ENCODE data around the gene NRIP2.
A peak's percentile ranks its signal among the peaks of the same experiment; 100 is the strongest.
"Not testable (repeated sequence)": the region's sequence is repeated elsewhere in the genome, so short reads cannot be mapped to it uniquely, and the experiment has no call there.

The NRIP2 gene

DNA sequence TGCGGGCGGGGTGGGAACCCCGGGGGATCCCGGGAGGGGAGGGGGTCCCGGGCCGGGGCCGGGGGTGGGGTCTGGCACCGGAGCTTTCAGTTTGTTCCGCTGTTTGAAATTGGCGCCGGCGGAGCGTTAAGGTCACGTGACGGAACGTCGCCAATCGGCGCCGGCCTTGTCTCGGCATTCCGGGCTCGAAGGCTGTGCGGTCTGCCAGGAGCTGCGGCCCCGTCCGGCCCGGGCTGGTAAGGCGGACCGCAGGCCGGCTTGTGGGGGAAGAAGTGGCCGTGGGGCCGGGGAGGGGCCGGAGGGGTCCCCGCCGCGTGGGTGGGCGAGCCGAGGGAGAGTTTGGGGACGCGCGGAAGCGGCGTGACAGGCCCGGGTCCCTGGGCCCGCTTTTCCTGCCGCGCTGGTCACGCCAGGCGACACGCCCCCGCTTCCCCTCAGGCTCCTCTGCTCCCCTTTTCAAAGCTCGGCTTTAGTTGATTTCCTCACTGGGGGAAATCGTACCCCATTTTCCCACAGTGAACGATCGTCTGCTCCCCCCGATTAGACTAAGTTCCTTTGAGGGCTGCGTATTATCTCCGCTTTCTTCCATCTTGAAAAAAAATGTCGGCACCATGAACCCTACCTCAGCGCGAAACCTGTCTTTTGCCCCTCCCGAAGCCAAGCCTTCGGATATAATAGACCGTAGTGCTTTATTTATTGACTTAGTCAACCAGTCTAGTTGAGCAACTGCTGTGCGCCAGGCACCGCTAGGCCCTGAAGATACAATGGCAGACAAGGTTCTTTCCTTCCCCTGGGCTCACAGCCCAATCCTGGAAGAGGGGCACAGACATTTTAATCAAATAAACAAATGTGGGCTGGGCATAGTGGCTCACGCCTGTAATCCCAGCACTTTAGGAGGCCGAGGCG is 42.5 kb upstream of the NRIP2 start, which contains the start of the genes FOXM1 and RHNO1:
FOXM1 (minus strand) TSS at position 128 of the 906 bp plus-strand sequence. CDS start 2,696 bp downstream, outside the sequence.
RHNO1 (plus strand) TSS at position 177 of the 906 bp plus-strand sequence. CDS start 8,144 bp downstream, outside the sequence.
- H3K27me3 ChIP-seq (ENCODE audit: insufficient read depth, poor library complexity, severe bottlenecking): no peaks in the 10 kb centered on the region
- TF ChIP-seq, protein P1, sequence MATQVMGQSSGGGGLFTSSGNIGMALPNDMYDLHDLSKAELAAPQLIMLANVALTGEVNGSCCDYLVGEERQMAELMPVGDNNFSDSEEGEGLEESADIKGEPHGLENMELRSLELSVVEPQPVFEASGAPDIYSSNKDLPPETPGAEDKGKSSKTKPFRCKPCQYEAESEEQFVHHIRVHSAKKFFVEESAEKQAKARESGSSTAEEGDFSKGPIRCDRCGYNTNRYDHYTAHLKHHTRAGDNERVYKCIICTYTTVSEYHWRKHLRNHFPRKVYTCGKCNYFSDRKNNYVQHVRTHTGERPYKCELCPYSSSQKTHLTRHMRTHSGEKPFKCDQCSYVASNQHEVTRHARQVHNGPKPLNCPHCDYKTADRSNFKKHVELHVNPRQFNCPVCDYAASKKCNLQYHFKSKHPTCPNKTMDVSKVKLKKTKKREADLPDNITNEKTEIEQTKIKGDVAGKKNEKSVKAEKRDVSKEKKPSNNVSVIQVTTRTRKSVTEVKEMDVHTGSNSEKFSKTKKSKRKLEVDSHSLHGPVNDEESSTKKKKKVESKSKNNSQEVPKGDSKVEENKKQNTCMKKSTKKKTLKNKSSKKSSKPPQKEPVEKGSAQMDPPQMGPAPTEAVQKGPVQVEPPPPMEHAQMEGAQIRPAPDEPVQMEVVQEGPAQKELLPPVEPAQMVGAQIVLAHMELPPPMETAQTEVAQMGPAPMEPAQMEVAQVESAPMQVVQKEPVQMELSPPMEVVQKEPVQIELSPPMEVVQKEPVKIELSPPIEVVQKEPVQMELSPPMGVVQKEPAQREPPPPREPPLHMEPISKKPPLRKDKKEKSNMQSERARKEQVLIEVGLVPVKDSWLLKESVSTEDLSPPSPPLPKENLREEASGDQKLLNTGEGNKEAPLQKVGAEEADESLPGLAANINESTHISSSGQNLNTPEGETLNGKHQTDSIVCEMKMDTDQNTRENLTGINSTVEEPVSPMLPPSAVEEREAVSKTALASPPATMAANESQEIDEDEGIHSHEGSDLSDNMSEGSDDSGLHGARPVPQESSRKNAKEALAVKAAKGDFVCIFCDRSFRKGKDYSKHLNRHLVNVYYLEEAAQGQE (IDR thresholded peaks at IDR 0.05; ENCODE audit: insufficient replicate concordance, low read depth): peak; percentile 16
- TF ChIP-seq POLR2AphosphoS5 (IDR thresholded peaks at IDR 0.05; ENCODE audit: low read depth): peak; percentile 41; the same call in 1 of the 2 replicates
- TF ChIP-seq SPI1 (IDR thresholded peaks at IDR 0.05; ENCODE audit: borderline replicate concordance, low read depth): no peak
- TF ChIP-seq, protein P2, sequence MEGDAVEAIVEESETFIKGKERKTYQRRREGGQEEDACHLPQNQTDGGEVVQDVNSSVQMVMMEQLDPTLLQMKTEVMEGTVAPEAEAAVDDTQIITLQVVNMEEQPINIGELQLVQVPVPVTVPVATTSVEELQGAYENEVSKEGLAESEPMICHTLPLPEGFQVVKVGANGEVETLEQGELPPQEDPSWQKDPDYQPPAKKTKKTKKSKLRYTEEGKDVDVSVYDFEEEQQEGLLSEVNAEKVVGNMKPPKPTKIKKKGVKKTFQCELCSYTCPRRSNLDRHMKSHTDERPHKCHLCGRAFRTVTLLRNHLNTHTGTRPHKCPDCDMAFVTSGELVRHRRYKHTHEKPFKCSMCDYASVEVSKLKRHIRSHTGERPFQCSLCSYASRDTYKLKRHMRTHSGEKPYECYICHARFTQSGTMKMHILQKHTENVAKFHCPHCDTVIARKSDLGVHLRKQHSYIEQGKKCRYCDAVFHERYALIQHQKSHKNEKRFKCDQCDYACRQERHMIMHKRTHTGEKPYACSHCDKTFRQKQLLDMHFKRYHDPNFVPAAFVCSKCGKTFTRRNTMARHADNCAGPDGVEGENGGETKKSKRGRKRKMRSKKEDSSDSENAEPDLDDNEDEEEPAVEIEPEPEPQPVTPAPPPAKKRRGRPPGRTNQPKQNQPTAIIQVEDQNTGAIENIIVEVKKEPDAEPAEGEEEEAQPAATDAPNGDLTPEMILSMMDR (IDR thresholded peaks at IDR 0.05; ENCODE audit: insufficient read depth, low read length): no peak
- peak within 1 kb of the TSS; percentile 95 for H3K27ac ChIP-seq (replicated peaks)
- DNase-seq (ENCODE audit: low read depth in 1 of 2, low spot score in 1 of 2): peak; percentile 73 to 89
- peak within 1 kb of the TSS; percentile 80 for H3K4me3 ChIP-seq (replicated peaks; ENCODE audit: insufficient read depth, low read length)

DNA sequence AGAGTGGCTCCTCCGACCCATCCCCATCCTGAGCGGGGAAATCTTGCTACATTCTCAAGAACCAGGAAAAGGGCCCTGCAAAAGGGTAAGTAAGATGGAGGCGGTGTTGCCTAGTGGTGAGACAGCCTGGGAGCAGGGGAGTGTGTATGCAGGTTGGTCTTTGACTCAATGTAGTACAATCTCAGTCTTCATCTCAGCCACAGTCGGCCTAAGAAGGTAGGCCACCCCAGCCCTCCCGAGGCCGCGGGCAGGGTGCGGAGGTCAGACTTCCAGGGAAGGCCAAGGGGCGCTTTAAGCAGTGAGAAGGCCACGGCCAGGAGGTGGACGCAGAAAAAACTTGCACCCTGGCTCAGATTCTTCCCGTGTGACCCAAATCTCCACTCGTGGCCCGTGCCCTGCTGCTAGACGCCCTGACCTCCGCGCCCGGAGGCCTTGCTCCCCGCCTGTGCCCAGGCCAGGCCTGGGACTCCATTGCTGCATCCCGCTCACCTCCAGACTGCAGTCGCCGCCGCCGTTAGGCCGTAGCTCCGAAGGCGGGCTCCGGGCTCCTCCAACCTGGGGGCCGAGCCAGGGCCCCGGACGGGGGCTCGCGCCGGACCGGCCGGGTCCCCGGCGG is 41.7 kb upstream of the NRIP2 start:
- H3K27me3 ChIP-seq (ENCODE audit: insufficient read depth, poor library complexity, severe bottlenecking): no peaks in the 10 kb centered on the region
- peak overlapping the region; percentile 95 for H3K27ac ChIP-seq (replicated peaks)
- peak overlapping the region; percentile 80 for H3K4me3 ChIP-seq (replicated peaks; ENCODE audit: insufficient read depth, low read length)
- no peak for TF ChIP-seq GABPA (IDR thresholded peaks at IDR 0.05; ENCODE audit: low read depth)
- TF ChIP-seq SPI1 (IDR thresholded peaks at IDR 0.05; ENCODE audit: borderline replicate concordance, low read depth): no peak
- TF ChIP-seq, protein P1 (IDR thresholded peaks at IDR 0.05; ENCODE audit: insufficient replicate concordance, low read depth): no peak
- no peak; the same call in 1 of the 2 replicates for TF ChIP-seq POLR2AphosphoS5 (IDR thresholded peaks at IDR 0.05; ENCODE audit: low read depth)
- TF ChIP-seq, protein P2 (IDR thresholded peaks at IDR 0.05; ENCODE audit: insufficient read depth, low read length): no peak
- DNase-seq (ENCODE audit: low read depth in 1 of 2, low spot score in 1 of 2): peak in 1 of 2 experiments; percentile 34

DNA sequence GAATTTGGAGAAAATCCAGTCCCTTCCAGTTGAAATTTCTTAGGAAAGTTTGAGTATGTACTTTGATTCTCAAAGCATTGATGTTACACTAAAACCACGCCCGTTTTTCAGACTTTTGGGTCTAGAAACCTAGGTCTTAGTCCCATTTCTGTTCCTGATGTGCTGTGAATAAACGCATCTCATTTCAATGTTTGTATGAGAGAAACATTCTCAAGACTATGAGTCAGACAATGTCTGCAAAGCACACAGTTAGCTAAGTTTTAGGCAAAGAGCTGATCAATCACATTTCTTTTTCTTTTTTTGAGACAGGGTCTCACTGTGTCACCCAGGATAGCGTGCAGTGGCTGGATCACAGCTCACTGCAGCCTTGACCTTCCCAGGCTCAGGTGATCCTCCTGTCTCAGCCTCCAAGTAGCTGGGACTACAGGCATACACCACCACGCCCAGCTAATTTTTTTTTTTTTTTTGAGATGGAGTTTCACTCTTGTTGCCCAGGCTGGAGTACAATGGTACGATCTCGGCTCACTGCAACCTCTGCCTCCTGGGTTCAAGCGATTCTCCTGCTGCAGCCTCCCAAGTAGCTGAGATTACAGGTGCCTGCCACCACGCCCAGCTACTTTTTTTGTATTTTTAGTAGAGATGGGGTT is 34.3 kb upstream of the NRIP2 start:
- not testable (repeated sequence) for H3K27ac ChIP-seq (replicated peaks); DNase-seq (ENCODE audit: low read depth in 1 of 2, low spot score in 1 of 2); H3K4me3 ChIP-seq (replicated peaks; ENCODE audit: insufficient read depth, low read length)

DNA sequence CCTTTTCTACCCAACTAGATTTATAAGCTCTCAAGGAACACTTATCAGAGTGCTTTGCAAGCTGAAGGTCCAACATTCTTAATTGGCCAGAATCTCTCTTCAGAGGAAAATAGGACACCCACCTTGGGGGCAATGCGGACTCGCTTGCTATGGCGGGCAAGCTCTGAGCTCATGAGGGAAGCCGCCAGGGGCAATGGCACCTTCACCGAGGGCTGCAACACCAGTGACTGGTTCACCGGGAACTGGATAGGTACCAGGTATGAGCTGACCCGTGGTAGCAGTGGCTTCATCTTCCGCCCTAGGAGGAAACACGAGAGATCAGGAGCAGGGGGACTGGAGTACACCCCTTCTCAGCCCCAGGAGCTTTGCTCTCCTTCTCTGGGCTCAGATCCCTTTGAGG is 29.4 kb upstream of the NRIP2 start:
- Histone ChIP-seq H3K4me3 (replicated peaks; ENCODE audit: insufficient read depth, low read length) (no peak overlapping the region), H3K27me3 (ENCODE audit: insufficient read depth, poor library complexity, severe bottlenecking) (no peaks in the 10 kb centered on the region), H3K27ac (replicated peaks) (no peak overlapping the region)
- no peak for DNase-seq (ENCODE audit: low read depth in 1 of 2, low spot score in 1 of 2)
- TF ChIP-seq, protein P2 (IDR thresholded peaks at IDR 0.05; ENCODE audit: insufficient read depth, low read length): no peak
- TF ChIP-seq GABPA (IDR thresholded peaks at IDR 0.05; ENCODE audit: low read depth) (no peak), SPI1 (IDR thresholded peaks at IDR 0.05; ENCODE audit: borderline replicate concordance, low read depth) (no peak), POLR2AphosphoS5 (IDR thresholded peaks at IDR 0.05; ENCODE audit: low read depth) (no peak)
- TF ChIP-seq, protein P1 (IDR thresholded peaks at IDR 0.05; ENCODE audit: insufficient replicate concordance, low read depth): no peak

More for the DNA sequence above, 34.3 kb upstream of the NRIP2 start:
- H3K27me3 ChIP-seq (ENCODE audit: insufficient read depth, poor library complexity, severe bottlenecking): not testable (repeated sequence)

Data from HL-60 (cell line).